Measurements from ENCODE around the gene SLC6A18.

- TF ChIP-seq CTCF (IDR thresholded peaks at IDR 0.05): no peak
- no peak for TF ChIP-seq POLR2A (IDR thresholded peaks at IDR 0.05)
- TF ChIP-seq POLR2AphosphoS5 (IDR thresholded peaks at IDR 0.05): no peak
Observed at GRCh38 chr5:1186351-1187233, 38.6 kb upstream of the SLC6A18 start.

Data from gastroesophageal sphincter (tissue), 3 donors.